HT-29 (cell line): ENCODE data around the gene CLEC4A. TPM values are rescaled to one million over a fixed set of nuclear protein-coding genes. Genes with fewer than 3 reads are reported as not detected.

Experiments
- total RNA-seq: library from RNA; depleted of rRNA; stranded (reverse); fragments of >200 nt; shearing (Covaris generic); gene quantifications from 2 replicates; pipeline ENCODE4 v1.2.3, GENCODE V29; 2014; rRNA removed

Gene CLEC4A
- total RNA-seq, 1 experiment from 2014 or later = 0.64 TPM

Other genes with a start within 250 kb of the CLEC4A start
- not detected in 2 replicates for gene SLC2A3, start 187.4 kb upstream of the CLEC4A start, total RNA-seq
- 4.8 and 6.3 TPM in 2 replicates for gene FOXJ2, start 90.9 kb upstream of the CLEC4A start, total RNA-seq
- not detected in 2 replicates for gene C3AR1, start 57.3 kb upstream of the CLEC4A start, total RNA-seq
- 28.7 and 31.1 TPM in 2 replicates for gene NECAP1, start 41.3 kb upstream of the CLEC4A start, total RNA-seq
- not detected in 2 replicates for gene ZNF705A, start 33.4 kb downstream of the CLEC4A start, total RNA-seq
- gene FAM90A1, start 104.0 kb downstream of the CLEC4A start, total RNA-seq = not detected in 2 replicates